ENCODE measurements around the gene TANK. TPM values are rescaled to one million over a fixed set of nuclear protein-coding genes. Genes with fewer than 3 reads are reported as not detected.
A peak's percentile ranks its signal among the peaks of the same experiment; 100 is the strongest.

TANK gene
- total and polyA plus RNA-seq, 2 of the 13 experiments (the other 11 are each of a cell fraction or from before 2014, with no cell fraction given), result 66.9 to 96.1 TPM

- TF ChIP-seq, protein P1, sequence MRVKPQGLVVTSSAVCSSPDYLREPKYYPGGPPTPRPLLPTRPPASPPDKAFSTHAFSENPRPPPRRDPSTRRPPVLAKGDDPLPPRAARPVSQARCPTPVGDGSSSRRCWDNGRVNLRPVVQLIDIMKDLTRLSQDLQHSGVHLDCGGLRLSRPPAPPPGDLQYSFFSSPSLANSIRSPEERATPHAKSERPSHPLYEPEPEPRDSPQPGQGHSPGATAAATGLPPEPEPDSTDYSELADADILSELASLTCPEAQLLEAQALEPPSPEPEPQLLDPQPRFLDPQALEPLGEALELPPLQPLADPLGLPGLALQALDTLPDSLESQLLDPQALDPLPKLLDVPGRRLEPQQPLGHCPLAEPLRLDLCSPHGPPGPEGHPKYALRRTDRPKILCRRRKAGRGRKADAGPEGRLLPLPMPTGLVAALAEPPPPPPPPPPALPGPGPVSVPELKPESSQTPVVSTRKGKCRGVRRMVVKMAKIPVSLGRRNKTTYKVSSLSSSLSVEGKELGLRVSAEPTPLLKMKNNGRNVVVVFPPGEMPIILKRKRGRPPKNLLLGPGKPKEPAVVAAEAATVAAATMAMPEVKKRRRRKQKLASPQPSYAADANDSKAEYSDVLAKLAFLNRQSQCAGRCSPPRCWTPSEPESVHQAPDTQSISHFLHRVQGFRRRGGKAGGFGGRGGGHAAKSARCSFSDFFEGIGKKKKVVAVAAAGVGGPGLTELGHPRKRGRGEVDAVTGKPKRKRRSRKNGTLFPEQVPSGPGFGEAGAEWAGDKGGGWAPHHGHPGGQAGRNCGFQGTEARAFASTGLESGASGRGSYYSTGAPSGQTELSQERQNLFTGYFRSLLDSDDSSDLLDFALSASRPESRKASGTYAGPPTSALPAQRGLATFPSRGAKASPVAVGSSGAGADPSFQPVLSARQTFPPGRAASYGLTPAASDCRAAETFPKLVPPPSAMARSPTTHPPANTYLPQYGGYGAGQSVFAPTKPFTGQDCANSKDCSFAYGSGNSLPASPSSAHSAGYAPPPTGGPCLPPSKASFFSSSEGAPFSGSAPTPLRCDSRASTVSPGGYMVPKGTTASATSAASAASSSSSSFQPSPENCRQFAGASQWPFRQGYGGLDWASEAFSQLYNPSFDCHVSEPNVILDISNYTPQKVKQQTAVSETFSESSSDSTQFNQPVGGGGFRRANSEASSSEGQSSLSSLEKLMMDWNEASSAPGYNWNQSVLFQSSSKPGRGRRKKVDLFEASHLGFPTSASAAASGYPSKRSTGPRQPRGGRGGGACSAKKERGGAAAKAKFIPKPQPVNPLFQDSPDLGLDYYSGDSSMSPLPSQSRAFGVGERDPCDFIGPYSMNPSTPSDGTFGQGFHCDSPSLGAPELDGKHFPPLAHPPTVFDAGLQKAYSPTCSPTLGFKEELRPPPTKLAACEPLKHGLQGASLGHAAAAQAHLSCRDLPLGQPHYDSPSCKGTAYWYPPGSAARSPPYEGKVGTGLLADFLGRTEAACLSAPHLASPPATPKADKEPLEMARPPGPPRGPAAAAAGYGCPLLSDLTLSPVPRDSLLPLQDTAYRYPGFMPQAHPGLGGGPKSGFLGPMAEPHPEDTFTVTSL (CRISPR knock-in tag; IDR thresholded peaks at IDR 0.05; ENCODE audit: borderline replicate concordance), result peak; percentile 75; the same call in 1 of the 2 replicates
- TF ChIP-seq, protein P2, sequence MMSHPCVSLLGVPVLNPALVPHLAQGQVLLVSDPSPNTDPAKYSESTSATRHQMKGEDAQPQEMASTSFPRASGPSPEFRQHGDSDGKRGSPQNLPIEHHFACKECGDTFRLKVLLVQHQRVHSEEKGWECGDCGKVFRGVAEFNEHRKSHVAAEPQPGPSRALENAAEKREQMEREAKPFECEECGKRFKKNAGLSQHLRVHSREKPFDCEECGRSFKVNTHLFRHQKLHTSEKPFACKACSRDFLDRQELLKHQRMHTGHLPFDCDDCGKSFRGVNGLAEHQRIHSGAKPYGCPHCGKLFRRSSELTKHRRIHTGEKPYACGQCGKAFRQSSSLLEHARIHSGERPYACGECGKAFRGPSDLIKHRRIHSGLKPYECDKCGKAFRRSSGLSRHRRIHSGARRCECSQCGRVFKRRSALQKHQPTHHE (CRISPR knock-in tag; IDR thresholded peaks at IDR 0.05; ENCODE audit: borderline replicate concordance), result 0 out of 2 replicates have a peak, but pooled peaks have one; percentile 14
- TF ChIP-seq ASH2L (IDR thresholded peaks at IDR 0.05; ENCODE audit: insufficient read length, low read depth, low read length), result peak; percentile 85
- no peak for TF ChIP-seq ZZZ3 (CRISPR knock-in tag; IDR thresholded peaks at IDR 0.05; ENCODE audit: borderline replicate concordance)
- 0 out of 2 replicates have a peak, but pooled peaks have one; percentile 9 for TF ChIP-seq PHF21A (CRISPR knock-in tag; IDR thresholded peaks at IDR 0.05)
- 0 out of 2 replicates have a peak, but pooled peaks have one; percentile 4 for TF ChIP-seq NPAS2 (CRISPR knock-in tag; IDR thresholded peaks at IDR 0.05; ENCODE audit: borderline replicate concordance)
- peak; percentile 88; the same call in 1 of the 2 replicates for TF ChIP-seq ZNF503 (CRISPR knock-in tag; IDR thresholded peaks at IDR 0.05)
- TF ChIP-seq HDAC2 (CRISPR knock-in tag; IDR thresholded peaks at IDR 0.05), result peak; percentile 14
- peak; percentile 90 for TF ChIP-seq FOXA3 (CRISPR knock-in tag; IDR thresholded peaks at IDR 0.05)
- TF ChIP-seq ZNF274 (CRISPR knock-in tag; IDR thresholded peaks at IDR 0.05), result no peak
- TF ChIP-seq BCL6 (CRISPR knock-in tag; IDR thresholded peaks at IDR 0.05), result peak; percentile 27; the same call in 1 of the 2 replicates
- peak; percentile 80 for TF ChIP-seq TFAP4 (IDR thresholded peaks at IDR 0.05; ENCODE audit: borderline replicate concordance, low read depth)
- 0 out of 2 replicates have a peak, but pooled peaks have one; percentile 5 for TF ChIP-seq FOXO1 (CRISPR knock-in tag; IDR thresholded peaks at IDR 0.05)
- 0 out of 2 replicates have a peak, but pooled peaks have one; percentile 4 for TF ChIP-seq SP140L (CRISPR knock-in tag; IDR thresholded peaks at IDR 0.05; ENCODE audit: borderline replicate concordance)
Observed at GRCh38 chr2:161159456-161160225, 587 bp upstream of the TANK start (continued).

Measured in HepG2 (cell line).